AG09309 (cell line): ENCODE measurements around the gene EMC9.

ENCODE experiments used
- DNase-seq: peaks from one replicate; pipeline ENCODE4 v3.0.0-alpha.2; 2010; ENCODE audit warnings: low read depth
- H3K4me3 ChIP-seq: 2 replicates; pipeline ENCODE4 v1.5.1; 2011; ENCODE audit warnings: mild to moderate bottlenecking, low read depth, low read length, moderate library complexity; ENCODE audit not compliant: control insufficient read depth
- TF ChIP-seq, protein P1 (sequence below): IDR thresholded peaks from 2 replicates; pipeline ENCODE4 v1.5.1; 2011; ENCODE audit warnings: mild to moderate bottlenecking, low read depth, low read length, inconsistent platforms; ENCODE audit not compliant: insufficient read depth, control insufficient read depth; ENCODE audit errors: missing control alignments

Gene EMC9, protein sequence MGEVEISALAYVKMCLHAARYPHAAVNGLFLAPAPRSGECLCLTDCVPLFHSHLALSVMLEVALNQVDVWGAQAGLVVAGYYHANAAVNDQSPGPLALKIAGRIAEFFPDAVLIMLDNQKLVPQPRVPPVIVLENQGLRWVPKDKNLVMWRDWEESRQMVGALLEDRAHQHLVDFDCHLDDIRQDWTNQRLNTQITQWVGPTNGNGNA

DNA sequence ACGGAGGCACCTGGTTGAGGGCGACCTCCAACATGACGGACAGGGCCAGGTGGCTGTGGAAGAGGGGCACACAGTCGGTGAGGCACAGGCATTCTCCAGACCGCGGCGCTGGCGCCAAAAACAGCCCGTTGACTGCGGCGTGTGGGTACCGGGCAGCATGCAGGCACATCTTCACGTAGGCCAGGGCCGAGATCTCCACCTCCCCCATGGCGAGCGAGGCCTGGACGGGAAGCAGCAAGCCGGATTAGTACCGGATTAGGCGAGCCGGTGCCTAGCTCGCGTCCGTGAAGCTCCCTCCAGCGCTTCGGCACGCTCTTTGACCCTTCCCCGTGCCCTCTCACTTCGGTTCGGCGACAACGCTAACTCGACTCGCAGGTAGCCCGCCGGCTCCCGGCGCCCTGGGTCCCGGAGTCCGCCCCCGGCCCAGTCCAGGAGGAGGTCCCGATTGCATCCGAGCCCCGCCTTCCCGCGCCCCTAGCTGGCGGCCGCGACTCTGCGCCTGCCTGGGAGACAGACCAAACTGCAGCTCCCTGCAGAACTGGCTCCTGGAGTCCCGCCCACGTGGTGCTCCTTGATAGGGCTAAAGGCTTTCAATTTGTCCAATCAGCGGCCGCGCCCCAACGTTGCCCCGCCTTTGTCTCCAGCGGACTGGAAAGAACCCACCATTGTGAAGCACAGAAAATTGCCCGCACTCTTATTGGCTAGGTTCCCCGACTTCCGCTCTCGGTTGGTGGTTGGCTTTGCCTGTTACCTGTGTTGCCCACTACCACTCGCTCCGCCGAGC is at the start of gene EMC9:
EMC9 (minus strand) TSS at position 495 of the 784 bp plus-strand sequence; CDS start at position 208, 287 bp downstream.
- TF ChIP-seq, protein P1, sequence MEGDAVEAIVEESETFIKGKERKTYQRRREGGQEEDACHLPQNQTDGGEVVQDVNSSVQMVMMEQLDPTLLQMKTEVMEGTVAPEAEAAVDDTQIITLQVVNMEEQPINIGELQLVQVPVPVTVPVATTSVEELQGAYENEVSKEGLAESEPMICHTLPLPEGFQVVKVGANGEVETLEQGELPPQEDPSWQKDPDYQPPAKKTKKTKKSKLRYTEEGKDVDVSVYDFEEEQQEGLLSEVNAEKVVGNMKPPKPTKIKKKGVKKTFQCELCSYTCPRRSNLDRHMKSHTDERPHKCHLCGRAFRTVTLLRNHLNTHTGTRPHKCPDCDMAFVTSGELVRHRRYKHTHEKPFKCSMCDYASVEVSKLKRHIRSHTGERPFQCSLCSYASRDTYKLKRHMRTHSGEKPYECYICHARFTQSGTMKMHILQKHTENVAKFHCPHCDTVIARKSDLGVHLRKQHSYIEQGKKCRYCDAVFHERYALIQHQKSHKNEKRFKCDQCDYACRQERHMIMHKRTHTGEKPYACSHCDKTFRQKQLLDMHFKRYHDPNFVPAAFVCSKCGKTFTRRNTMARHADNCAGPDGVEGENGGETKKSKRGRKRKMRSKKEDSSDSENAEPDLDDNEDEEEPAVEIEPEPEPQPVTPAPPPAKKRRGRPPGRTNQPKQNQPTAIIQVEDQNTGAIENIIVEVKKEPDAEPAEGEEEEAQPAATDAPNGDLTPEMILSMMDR: peak; percentile 43
- DNase-seq: peak; percentile 95
- peak within 1 kb of the TSS; percentile 99 for H3K4me3 ChIP-seq

DNA sequence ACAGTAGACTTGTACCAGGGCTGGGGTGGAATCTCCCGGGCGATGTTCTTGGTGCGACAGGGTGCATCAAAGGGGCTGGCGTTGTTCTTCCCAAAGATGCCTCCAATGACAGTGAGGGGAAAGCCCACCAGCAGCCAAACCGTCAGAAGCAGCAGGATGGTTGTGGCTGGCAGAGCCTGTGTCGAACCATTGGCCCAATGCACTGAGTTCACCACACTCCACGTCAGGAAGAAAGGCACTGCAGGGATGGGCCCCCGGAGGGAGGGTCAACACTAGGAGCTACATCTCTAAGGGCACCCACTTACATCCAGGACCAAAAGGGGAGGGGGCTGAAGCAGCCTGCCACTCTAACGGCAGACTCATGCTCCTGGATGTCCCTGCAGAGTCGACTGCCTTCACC is 49.0 kb upstream of the EMC9 start:
- DNase-seq: no peak
- TF ChIP-seq, protein P1: no peak
- H3K4me3 ChIP-seq: no peak overlapping the region

DNA sequence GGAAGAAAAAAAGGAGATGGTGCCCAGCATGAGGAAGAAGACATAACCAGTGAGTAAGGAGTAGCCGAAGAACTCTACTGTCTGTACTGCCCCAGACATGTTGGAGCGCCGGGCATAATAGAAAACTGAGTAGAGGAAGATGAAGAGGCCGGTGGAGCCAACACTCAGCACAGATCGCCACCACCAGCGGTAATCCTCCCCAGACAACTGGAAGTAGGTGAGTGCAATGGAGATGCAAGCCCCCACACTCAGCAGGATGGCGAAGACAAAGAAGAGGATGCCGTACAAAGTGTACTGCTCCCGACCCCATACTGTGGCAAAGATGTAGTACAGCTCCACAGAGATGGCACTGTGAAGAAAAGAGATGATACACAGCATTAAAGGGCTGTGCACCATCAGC is 48.1 kb upstream of the EMC9 start:
- TF ChIP-seq, protein P1: no peak
- DNase-seq: no peak
- H3K4me3 ChIP-seq: no peak overlapping the region

DNA sequence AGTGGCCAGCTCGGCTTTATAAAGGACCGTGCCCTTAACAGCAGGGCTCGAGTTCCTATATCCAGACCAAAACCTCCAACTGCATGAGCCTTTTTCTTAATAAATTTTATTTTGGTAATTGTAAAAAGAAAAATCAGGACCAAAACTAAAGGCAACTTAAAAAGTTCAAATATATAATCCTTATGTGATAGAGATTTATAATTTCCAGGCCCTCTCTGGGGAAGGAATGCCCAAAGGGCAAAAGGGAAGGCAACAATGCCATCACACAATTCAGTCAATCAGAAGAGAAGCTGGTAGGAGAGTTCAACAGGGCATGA is 47.6 kb upstream of the EMC9 start:
- peak overlapping the region; percentile 59; the same call in 1 of the 2 replicates for H3K4me3 ChIP-seq
- DNase-seq: no peak

DNA sequence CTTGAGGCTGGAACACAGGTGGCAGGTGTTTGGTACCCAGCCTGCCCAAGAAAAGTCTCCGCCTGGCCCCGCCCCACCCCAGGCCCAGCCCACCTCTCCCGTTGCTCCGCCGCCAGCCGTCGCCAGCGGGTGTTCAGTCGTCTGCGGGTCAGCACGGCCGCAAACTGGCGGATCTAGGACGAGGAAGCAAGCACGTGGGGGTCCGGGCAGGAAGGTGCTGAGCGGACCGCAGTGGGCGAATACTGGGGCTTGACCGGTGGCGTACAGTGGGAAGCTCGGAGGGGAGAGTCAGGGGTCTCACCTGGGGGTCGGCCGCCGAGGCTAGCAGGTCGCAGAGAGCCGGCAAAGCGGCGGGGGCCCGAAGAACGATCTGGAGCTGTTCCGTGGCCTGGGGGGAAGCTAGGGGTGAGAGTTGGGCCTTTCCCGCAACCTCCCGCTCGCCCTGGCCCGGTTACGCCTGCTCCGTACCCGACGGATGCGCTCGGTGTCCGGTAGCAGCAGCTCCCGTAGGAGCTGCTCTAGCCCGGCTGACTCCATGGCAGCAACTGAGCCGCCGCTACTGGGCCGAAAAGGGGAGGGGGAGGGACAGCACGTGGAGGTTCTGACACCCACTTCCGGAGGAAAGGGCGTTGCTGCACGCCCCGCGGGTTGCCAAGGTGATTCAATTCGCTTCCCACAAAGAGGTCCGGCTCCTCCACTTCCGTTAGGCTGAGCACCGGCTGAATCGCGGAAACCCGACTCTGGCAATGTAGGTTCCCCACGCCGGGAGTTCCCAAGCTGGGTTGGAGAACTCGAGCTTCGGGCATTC is 47.1 kb upstream of the EMC9 start, which contains the start of gene IPO4:
IPO4 (minus strand) TSS at position 566 of the 808 bp plus-strand sequence; CDS start at position 537, 29 bp downstream.
- TF ChIP-seq, protein P1: no peak
- H3K4me3 ChIP-seq: peak within 1 kb of the TSS; percentile 59
- peak; percentile 94 for DNase-seq

More for the DNA sequence above, 47.6 kb upstream of the EMC9 start:
- TF ChIP-seq, protein P1: no peak

DNA sequence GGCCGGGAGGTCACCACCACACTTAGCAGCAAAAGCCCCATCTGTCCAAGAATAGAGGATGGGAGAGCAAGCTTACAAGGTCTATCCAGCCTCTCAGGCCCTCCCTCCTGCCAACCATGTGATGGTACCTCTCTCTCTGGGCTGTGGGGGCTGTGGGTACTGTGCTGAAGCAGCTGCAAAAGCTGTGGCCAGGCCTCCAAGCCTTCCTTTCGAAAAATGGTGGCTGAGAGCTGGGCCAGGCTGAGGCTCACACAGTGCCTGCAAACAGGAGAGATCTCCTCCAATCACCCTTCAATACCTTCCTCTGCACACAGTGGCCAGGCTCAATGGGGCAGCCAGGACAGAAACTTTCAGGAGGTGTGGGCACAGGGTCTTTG is 46.1 kb upstream of the EMC9 start:
- peak overlapping the region; percentile 59 for H3K4me3 ChIP-seq
- TF ChIP-seq, protein P1: no peak

More for the DNA sequence above, 46.1 kb upstream of the EMC9 start:
- DNase-seq: no peak
